NCI-H2196 (cell line): ENCODE measurements around the gene PADI1.
A peak's percentile ranks its signal among the peaks of the same experiment; 100 is the strongest.
"Not testable (repeated sequence)": the region's sequence is repeated elsewhere in the genome, so short reads cannot be mapped to it uniquely, and the experiment has no call there.

Experiments used
- DNase-seq: peaks from one replicate; lab custom pipeline; 2025; ENCODE audit not compliant: unreplicated experiment; lab: John Stamatoyannopoulos, UW

The PADI1 gene

GRCh38 chr1:17239420-17239819 is 34.5 kb downstream of the PADI1 start:
- DNase-seq = peak; percentile 84

- DNase-seq = not testable (repeated sequence)
These were observed 36.3 kb downstream of the PADI1 start for GRCh38 chr1:17241011-17241779.

- not testable (repeated sequence) for DNase-seq
These were observed 36.8 kb downstream of the PADI1 start for GRCh38 chr1:17241780-17242074.

GRCh38 chr1:17243274-17243673 is 38.3 kb downstream of the PADI1 start:
- DNase-seq = no peak

GRCh38 chr1:17244821-17245740 is 40.2 kb downstream of the PADI1 start:
- peak; percentile 63 for DNase-seq

- no peak for DNase-seq
These were observed 40.9 kb downstream of the PADI1 start for GRCh38 chr1:17245816-17246325.

- DNase-seq = no peak
These were observed 42.0 kb downstream of the PADI1 start for GRCh38 chr1:17246971-17247370.

GRCh38 chr1:17248781-17249180 is 43.9 kb downstream of the PADI1 start, which contains the start of gene PADI3:
TSS of gene PADI3 (plus strand) at chr1:17249098. CDS start at chr1:17249138, 40 bp downstream.
- peak; percentile 21 for DNase-seq

GRCh38 chr1:17250601-17251000 is 45.7 kb downstream of the PADI1 start:
- DNase-seq = peak; percentile 83

GRCh38 chr1:17251246-17251645 is 46.3 kb downstream of the PADI1 start:
- no peak for DNase-seq

GRCh38 chr1:17251701-17252376 is 46.9 kb downstream of the PADI1 start:
- DNase-seq = no peak

GRCh38 chr1:17255336-17255735 is 50.4 kb downstream of the PADI1 start:
- DNase-seq = no peak

- no peak for DNase-seq
These were observed 53.3 kb downstream of the PADI1 start for GRCh38 chr1:17258116-17258757.

GRCh38 chr1:17258758-17259130 is 53.8 kb downstream of the PADI1 start:
- no peak for DNase-seq

GRCh38 chr1:17259233-17259873 is 54.4 kb downstream of the PADI1 start:
- no peak for DNase-seq

GRCh38 chr1:17260264-17260663 is 55.3 kb downstream of the PADI1 start:
- DNase-seq = no peak

GRCh38 chr1:17260738-17261137 is 55.8 kb downstream of the PADI1 start:
- DNase-seq = no peak

- no peak for DNase-seq
These were observed 59.0 kb downstream of the PADI1 start for GRCh38 chr1:17263936-17264335.

GRCh38 chr1:17264470-17264869 is 59.5 kb downstream of the PADI1 start:
- no peak for DNase-seq

GRCh38 chr1:17265162-17265561 is 60.2 kb downstream of the PADI1 start:
- no peak for DNase-seq
